C4-2B (cell line): Measurements from ENCODE around the gene AEBP1.

ENCODE experiments used
- CTCF ChIP-seq: fragments of 450-650 bp; conservative IDR thresholded peaks from 2 replicates; pipeline ENCODE4 v1.5.1; 2017; ENCODE audit warnings: mild to moderate bottlenecking
- ZFX ChIP-seq: fragments of 450-650 bp; IDR thresholded peaks from 2 replicates; pipeline ENCODE4 v1.6.1; 2017

GRCh38 chr7:44156453-44157010, 52.4 kb downstream of the AEBP1 start:
- TF ChIP-seq CTCF (no peak), ZFX (no peak)
